ENCODE measurements around the gene NCOA5.

NCOA5 gene

GRCh38 chr20:46089417-46090388, at the start of gene NCOA5:
NCOA5 (minus strand) TSS chr20:46089962; CDS start chr20:46079424, 10,538 bp downstream.
- DNase-seq, result peak; percentile 94

- DNase-seq, result no peak
Measured at GRCh38 chr20:46139266-46139889, 49.6 kb upstream of the NCOA5 start.

GRCh38 chr20:46137816-46138215, 48.1 kb upstream of the NCOA5 start:
- no peak for DNase-seq

- DNase-seq, result no peak
Measured at GRCh38 chr20:46135856-46136633, 46.3 kb upstream of the NCOA5 start.

GRCh38 chr20:46134716-46135115, 45.0 kb upstream of the NCOA5 start:
- DNase-seq, result no peak

GRCh38 chr20:46133886-46134654, 44.3 kb upstream of the NCOA5 start:
- DNase-seq, result no peak

GRCh38 chr20:46132705-46133120, 43.0 kb upstream of the NCOA5 start:
- DNase-seq, result peak; percentile 31

GRCh38 chr20:46131396-46131795, 41.6 kb upstream of the NCOA5 start:
- DNase-seq, result no peak

GRCh38 chr20:46130534-46130933, 40.8 kb upstream of the NCOA5 start:
- DNase-seq, result peak; percentile 50

- peak; percentile 50 for DNase-seq
Measured at GRCh38 chr20:46129955-46130481, 40.3 kb upstream of the NCOA5 start.

GRCh38 chr20:46128310-46129151, 38.8 kb upstream of the NCOA5 start:
- no peak for DNase-seq

- DNase-seq, result no peak
Measured at GRCh38 chr20:46127396-46128010, 37.7 kb upstream of the NCOA5 start.

GRCh38 chr20:46126440-46127056, 36.8 kb upstream of the NCOA5 start:
- no peak for DNase-seq

- DNase-seq, result no peak
Measured at GRCh38 chr20:46123482-46124245, 33.9 kb upstream of the NCOA5 start.

- no peak for DNase-seq
Measured at GRCh38 chr20:46122516-46123481, 33.0 kb upstream of the NCOA5 start.

- DNase-seq, result no peak
Measured at GRCh38 chr20:46122071-46122470, 32.3 kb upstream of the NCOA5 start.

GRCh38 chr20:46121184-46121930, 31.6 kb upstream of the NCOA5 start:
- DNase-seq, result no peak
